NCI-H510A (cell line): Measurements from ENCODE around the gene KCP.
"Not testable (repeated sequence)": the region's sequence is repeated elsewhere in the genome, so short reads cannot be mapped to it uniquely, and the experiment has no call there.

Experiments
- DNase-seq: peaks from one replicate; lab custom pipeline; 2025; lab: John Stamatoyannopoulos, UW

KCP gene

DNA sequence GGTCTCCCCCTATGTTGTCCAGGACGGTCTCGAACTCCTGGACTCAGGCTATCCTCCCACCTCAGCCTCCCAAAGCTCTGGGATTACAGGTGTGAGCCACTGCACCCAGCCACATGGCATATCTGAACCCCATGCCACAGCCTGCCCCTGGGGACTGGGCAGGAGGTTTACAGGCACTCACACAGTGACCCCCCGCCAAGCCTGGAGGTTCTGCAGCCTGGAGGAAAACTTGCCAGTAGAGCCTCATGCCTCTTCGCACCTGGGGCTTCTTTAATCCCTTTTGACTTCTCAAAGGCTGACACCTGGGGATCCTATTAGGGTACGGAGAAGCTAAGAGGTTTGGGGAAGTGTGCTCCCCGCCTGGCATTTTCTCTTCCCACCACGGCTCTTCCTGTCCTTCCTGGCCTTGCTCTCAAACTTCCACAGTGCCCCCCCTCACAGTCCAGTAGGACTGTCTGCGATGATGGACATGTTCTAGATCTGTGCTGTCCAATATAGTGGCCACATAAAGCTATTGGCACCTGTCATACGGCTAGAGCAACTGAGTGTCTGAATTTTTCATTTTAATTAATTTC is 11.4 kb upstream of the KCP start:
- DNase-seq, result no peak

- no peak for DNase-seq
Observed at GRCh38 chr7:128920913-128921582, 10.5 kb upstream of the KCP start.

- DNase-seq, result no peak
Observed at GRCh38 chr7:128919881-128920799, 9.6 kb upstream of the KCP start.

DNA sequence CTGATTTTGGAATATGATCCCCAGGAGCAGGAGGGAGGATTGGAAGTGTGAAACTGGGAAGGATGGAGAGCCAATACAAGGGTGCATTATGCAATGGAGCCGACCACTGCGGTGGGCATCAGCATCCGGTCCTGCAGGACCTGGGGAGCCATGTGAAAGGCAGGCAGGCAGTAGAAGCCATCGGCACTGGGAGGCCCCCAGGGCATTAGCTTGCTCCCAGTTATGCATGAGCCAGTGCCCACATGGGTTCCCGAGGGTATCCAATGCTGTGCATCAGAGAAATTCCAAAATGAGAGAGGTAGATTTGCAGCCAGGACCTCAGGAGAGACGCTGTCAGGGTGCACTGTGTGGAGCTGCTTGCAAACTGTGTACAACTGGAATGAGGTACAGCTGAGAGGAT is 8.7 kb upstream of the KCP start:
- no peak for DNase-seq

- DNase-seq, result no peak
Observed at GRCh38 chr7:128918016-128918665, 7.6 kb upstream of the KCP start.

DNA sequence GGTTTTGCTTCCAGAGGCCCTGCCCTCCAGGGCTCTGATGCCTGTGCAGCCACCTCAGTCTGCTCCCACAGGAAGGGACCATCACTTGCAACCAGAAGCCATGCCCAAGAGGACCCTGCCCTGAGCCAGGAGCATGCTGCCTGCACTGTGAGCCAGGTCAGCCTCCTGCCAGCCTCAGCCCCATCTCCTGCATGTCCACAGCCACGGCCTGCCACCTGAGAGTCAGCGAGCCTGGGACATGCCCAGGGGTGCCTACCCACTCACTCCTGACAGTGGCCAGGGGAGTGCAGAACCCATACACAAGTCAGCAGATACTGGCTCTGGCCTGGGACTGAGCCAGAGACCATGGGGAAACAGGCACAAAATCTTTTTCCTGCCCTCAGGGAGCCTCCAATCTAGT is 6.6 kb upstream of the KCP start:
- no peak for DNase-seq

DNA sequence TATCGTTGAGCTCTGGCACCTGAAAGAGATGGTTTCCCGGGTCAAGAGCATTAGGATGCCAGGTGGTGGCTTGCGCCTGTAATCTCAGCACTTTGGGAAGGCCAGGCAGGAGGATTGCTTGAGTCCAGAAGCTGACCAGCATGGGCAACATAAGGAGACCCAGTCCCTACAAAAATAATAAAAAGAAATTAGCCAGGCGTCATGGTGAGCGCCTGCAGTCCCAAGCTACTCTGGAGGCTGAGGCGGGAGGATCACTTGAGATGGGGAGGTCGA is 6.1 kb upstream of the KCP start:
- no peak for DNase-seq

- DNase-seq, result no peak
Observed at GRCh38 chr7:128915841-128916642, 5.5 kb upstream of the KCP start.

- no peak for DNase-seq
Observed at GRCh38 chr7:128915271-128915819, 4.8 kb upstream of the KCP start.

DNA sequence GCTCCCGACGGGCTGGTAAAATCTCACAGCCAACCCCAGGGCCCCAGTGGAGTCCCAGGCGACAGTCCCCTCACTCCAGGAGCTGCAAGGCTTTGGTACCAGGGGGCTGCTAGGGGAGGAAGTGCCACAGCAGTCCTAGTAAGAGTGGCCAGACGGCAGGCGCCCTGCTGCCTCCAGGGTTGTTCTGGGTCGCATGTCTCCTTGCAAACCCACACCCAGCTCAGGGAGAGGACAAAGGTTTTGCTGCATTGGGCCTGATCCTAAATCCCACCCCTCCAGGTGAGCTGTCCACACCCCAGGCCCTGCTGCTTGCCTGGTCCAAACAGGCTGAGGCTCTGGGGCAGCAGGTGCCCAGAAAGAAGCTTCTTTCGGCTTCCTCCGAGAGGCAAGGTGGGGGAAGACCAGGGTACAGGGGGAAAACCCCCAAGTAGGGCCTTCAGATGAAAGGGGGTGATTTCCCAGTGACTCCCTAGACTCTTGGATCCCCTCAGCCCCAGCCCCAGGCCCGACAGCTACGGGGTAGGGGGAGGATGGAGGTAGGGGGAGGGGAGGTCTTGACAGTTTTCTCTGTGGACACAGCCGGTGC is 4.2 kb upstream of the KCP start:
- no peak for DNase-seq

DNA sequence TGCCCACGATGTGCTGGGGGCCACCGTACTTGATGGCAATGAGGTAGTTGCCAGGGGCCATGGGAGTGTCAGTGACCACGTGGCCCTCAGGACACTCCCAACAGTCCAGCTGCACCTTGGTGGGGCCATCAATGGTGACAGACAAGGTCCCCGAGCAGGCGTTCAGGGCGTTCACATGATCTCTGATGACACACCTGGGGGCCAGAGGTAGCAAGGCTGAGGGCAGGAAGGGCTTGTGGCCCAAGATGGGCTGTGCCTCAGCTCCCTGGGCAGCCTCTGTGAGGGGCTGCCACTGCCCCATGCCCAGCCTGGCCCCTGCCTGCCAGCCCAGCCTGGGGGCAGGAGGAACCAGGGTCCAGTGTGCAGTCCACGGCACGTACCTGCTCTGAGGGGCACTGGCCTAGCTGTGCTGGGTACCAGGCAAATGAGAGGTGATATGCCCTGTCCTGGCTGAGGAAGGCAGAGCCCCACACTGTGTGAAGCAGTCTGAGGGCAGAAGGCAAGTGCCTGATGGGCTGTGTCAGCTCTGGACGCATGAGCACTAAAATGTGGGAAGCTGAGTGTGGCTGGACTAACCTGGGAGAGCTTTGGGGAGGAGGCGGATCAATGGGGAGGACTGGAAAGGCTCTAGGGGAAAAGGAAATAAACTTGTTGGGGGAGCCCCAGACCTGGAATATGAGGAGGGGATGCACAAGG is 3.5 kb upstream of the KCP start:
- no peak for DNase-seq

DNA sequence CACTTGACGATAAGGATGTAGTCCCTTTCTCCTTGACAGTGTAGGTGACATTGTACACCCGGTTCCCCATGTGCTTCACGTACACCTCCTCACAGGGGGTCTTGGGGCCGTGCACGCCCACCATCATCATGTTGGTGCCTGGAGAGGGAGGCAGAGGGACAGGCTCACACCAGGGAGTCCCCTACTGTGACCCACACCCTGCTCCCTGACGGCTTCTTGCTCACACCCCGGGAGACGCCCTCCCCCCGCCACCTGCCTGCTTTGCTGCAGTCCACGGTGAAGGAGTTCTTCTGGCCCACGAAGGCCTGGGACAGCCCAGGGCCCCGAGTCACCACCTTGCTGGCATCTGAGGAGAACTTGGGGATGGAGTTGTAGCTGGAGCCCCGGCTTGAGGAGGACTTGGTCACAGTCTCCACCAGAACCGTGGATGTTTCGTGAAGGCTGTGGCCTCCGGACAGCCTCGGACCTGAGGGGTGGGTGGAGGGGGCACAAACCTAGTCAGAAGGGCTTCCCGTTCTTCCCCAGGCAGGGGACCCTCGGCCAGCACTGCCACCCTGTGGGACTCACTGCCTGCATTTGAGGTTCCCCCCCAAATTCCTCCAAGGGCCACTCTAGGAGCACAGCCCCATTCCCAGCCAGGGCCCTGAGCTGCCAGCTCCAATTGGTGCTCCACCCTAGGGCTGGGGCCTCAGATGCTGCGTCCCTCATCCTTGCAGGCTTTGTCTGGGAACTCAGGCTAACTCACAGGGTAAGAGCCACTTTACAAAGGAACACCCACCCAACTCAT is 2.4 kb upstream of the KCP start:
- DNase-seq, result not testable (repeated sequence)

- DNase-seq, result no peak
Observed at GRCh38 chr7:128912281-128912680, 1.8 kb upstream of the KCP start.

DNA sequence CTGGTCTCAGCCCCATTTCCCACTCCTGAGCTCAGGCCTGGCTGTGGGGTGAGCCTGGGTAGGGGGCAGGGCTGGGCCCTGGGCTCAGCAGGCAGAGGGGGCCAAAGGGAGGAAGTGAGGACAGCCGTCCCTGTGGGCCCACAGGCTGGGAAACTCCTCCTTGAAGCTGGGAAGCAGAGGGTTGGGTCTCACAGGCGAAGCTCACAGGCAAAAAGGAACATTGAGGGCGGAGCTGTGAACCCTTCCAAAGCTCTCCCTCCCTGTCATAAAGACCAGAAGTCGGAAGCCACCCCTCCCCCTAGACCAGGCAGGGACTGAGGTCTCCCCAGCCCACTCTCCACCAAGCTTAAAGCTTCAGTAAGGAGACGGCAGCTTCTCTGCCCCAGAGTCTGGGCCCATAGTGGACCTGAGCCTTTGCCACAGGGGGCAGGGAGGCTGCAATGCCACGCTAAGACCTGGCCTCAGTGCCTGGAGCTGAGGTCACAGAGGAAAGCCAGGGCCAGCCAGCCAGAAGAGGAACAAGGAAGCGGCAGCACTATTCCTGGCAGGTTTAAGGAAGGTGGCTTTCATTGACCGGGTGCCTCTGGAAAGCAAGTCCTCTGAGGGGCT is 1.0 kb upstream of the KCP start:
- no peak for DNase-seq

DNA sequence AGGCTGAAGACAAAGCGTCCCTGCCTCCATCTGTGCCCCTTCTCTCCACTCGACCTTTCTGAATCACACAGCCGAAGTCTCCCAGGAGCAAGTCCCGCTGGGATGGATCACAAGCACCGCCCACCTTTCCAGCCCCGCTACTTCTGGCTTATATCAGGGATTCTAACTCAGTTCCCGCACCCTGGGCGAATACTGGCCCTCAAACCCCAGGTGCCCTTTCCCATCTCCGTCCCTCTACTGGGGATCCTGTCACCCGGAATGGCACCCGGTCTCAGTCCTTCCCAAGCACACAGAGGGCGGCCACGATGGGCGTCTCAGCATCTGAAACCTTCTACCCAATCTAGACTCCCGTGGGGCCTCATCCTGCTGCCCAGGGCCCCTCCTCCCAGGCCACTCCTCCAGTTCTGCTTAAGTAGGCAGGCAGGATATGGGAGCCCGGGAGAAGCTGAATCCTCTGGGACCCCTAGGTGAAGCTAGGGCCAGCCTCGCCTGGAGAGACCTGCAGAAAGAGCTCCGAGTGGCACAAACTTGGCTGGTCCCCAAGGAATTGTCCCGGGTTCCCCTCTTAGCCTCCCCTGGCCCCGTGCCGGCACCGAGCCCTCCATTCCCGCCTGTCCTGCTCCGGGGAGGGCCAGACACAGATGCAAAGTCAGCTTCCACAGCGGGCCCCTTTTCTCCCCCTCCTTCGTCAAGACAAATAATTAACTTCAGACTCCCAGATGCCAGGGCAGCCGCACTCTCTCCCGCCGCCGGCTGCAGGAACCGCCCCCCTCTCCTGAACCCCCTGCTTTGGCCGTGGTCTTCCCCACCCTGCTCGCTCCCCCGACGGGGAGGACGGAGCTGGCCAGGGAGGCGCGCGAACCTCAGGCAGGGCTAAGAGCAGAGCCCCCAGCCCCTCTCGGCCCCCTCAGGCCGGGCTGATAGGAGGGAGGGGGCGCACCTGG is 612 bp downstream of the KCP start:
- DNase-seq, result no peak

DNA sequence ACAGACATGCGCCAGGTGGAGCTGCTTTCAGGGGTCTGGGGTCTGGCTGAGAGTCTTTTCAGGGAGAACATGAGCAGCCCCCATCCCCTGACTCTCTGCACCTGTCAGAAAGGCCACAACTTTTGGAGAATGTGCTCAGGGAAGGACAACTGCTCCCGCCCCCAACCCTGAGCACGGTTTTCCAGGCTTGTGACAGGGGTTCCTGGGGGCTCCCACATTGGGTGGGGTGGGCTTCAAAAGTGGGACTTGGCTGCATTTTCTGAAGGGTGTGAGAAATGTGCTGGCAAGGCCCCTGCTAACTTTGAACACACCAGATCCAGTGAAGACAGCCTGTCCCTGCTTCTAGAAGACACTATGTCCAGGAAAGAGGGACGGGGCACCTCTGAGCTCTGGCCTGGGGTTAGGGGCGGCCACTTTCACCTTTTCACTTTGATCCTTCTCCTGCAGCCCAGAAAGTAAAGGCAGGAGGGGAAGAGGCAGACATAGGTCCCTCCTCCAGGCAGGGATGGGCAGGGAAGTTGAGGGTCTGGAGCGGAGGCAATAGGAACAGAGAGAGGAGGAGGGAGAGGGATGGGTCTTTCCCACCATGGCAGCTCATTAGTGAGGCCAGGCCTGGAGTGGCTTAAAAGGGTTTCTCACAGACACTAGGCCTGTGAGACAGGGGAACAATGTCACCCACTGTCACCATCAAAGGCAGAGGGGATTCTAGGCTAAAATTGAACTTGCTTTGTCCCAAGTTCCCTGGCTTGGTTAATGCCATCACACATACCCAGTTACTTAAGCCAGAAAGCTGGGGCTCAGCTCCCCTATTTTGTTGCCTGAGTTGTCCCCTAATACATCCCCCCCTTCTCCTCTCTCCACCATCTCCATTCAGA is 1.5 kb downstream of the KCP start:
- no peak for DNase-seq
